Liver (tissue), 9 donors: Measurements from ENCODE around the gene SRGAP1. TPM values are rescaled to one million over a fixed set of nuclear protein-coding genes. Genes with fewer than 3 reads are reported as not detected.
A peak's percentile ranks its signal among the peaks of the same experiment; 100 is the strongest.

Source experiments
- DNase-seq: peaks from one replicate; pipeline ENCODE4 v3.0.0-alpha.2; 2017; ENCODE audit warnings: low spot score
- H3K27ac ChIP-seq, 2 donors: one replicate each; pipeline ENCODE4 v1.7.0; 2013; ENCODE audit warnings: inconsistent platforms in 2 of 2, low read length in 2 of 2, control low read depth in 1 of 2, low read depth in 1 of 2, mild to moderate bottlenecking in 1 of 2
- H3K27me3 ChIP-seq, 4 donors: one replicate each; pipeline versions ENCODE4 v1.6.1 to v1.7.0; 2013; ENCODE audit warnings: low read length in 3 of 4, inconsistent platforms in 1 of 4, mild to moderate bottlenecking in 1 of 4, moderate library complexity in 1 of 4; ENCODE audit not compliant: control insufficient read depth in 4 of 4, insufficient read depth in 4 of 4
- H3K36me3 ChIP-seq, 4 donors: one replicate each; pipeline versions ENCODE4 v1.6.1 to v1.7.0; 2013; ENCODE audit warnings: low read length in 3 of 4, mild to moderate bottlenecking in 3 of 4, low read depth in 1 of 4, moderate library complexity in 1 of 4; ENCODE audit not compliant: control insufficient read depth in 4 of 4, insufficient read depth in 3 of 4
- H3K4me1 ChIP-seq, 4 donors: one replicate each; pipeline versions ENCODE4 v1.6.1 to v1.7.0; 2013; ENCODE audit warnings: low read length in 3 of 4, mild to moderate bottlenecking in 3 of 4, moderate library complexity in 1 of 4; ENCODE audit not compliant: control insufficient read depth in 4 of 4, insufficient read depth in 4 of 4
- H3K4me3 ChIP-seq, 3 donors: one replicate each; pipeline versions ENCODE4 v1.6.1 to v1.7.0; 2013; ENCODE audit warnings: low read length in 3 of 3, control low read depth in 1 of 3, low read depth in 1 of 3, mild to moderate bottlenecking in 1 of 3
- H3K9ac ChIP-seq, 2 donors: one replicate each; pipeline ENCODE4 v1.7.0; 2013; ENCODE audit warnings: low read length in 2 of 2, mild to moderate bottlenecking in 2 of 2, moderate library complexity in 2 of 2, control low read depth in 1 of 2, low read depth in 1 of 2
- H3K9me3 ChIP-seq, 4 donors: one replicate each; pipeline versions ENCODE4 v1.6.1 to v1.7.0; 2013; ENCODE audit warnings: low read length in 3 of 4; ENCODE audit not compliant: control insufficient read depth in 4 of 4
- ATF3 ChIP-seq: IDR thresholded peaks from 2 replicates; pipeline ENCODE4 v1.6.1; 2016; ENCODE audit warnings: antibody characterized with exemption
- FOXA1 ChIP-seq: IDR thresholded peaks from 2 replicates; pipeline ENCODE4 v1.6.1; 2016; ENCODE audit warnings: antibody characterized with exemption
- FOXA2 ChIP-seq: IDR thresholded peaks from 2 replicates; pipeline ENCODE4 v1.6.1; 2016; ENCODE audit warnings: antibody characterized with exemption
- GABPA ChIP-seq, 2 donors: IDR thresholded peaks in 1 of 2; conservative IDR thresholded peaks in 1 of 2; 2 replicates each; pipeline ENCODE4 v1.6.1; 2016; ENCODE audit warnings: antibody characterized with exemption in 2 of 2, mild to moderate bottlenecking in 1 of 2, moderate library complexity in 1 of 2
- HNF4A ChIP-seq, 2 donors: conservative IDR thresholded peaks; 2 replicates each; pipeline ENCODE4 v1.6.1; 2016; ENCODE audit warnings: antibody characterized with exemption in 2 of 2, mild to moderate bottlenecking in 2 of 2
- HNF4G ChIP-seq: IDR thresholded peaks from 2 replicates; pipeline ENCODE4 v1.6.1; 2016; ENCODE audit warnings: antibody characterized with exemption
- JUND ChIP-seq, 2 donors: IDR thresholded peaks; 2 replicates each; pipeline ENCODE4 v1.6.1; 2016; ENCODE audit warnings: antibody characterized with exemption in 2 of 2
- MAX ChIP-seq: IDR thresholded peaks from 2 replicates; pipeline ENCODE4 v1.6.1; 2016; ENCODE audit warnings: antibody characterized with exemption
- NR2F2 ChIP-seq: IDR thresholded peaks from 2 replicates; pipeline ENCODE4 v1.6.1; 2016; ENCODE audit warnings: antibody characterized with exemption
- RAD21 ChIP-seq, 2 donors: IDR thresholded peaks; 2 replicates each; pipeline ENCODE4 v1.6.1; 2016; ENCODE audit warnings: antibody characterized with exemption in 2 of 2, mild to moderate bottlenecking in 2 of 2
- REST ChIP-seq: IDR thresholded peaks from 2 replicates; pipeline ENCODE4 v1.6.1; 2016; ENCODE audit warnings: antibody characterized with exemption, mild to moderate bottlenecking
- RXRA ChIP-seq, 2 donors: IDR thresholded peaks; 2 replicates each; pipeline ENCODE4 v1.6.1; 2017 to 2018; ENCODE audit warnings: antibody characterized with exemption in 2 of 2, mild to moderate bottlenecking in 1 of 2
- SP1 ChIP-seq: IDR thresholded peaks from 2 replicates; pipeline ENCODE4 v1.6.1; 2018; ENCODE audit warnings: antibody characterized with exemption, mild to moderate bottlenecking
- TAF1 ChIP-seq: conservative IDR thresholded peaks from 2 replicates; pipeline ENCODE4 v1.6.1; 2016; ENCODE audit warnings: antibody characterized with exemption, mild to moderate bottlenecking
- YY1 ChIP-seq: IDR thresholded peaks from 2 replicates; pipeline ENCODE4 v1.6.1; 2016; ENCODE audit warnings: antibody characterized with exemption, mild to moderate bottlenecking
- ZBTB33 ChIP-seq: IDR thresholded peaks from 2 replicates; pipeline ENCODE4 v1.6.1; 2016; ENCODE audit warnings: antibody characterized with exemption
- WGBS: extraction: QIAGEN DNeasy Blood & Tissue Kit; methylation state at CpG from one replicate; pipeline ENCODE4 v1.1.7; 2013; 5-methylcytosine and 5-hydroxymethylcytosine counted together
- polyA plus RNA-seq, 2 donors: library from polyadenylated mRNA; stranded (reverse) in 1 of 2; unstranded in 1 of 2; fragments of 200-250 nt in 1 of 2; fragments of >200 nt in 1 of 2; fragmentation: Nextera tagmentation in 1 of 2; extraction: Ambion mirVana in 1 of 2; gene quantifications; one replicate each; pipeline versions ENCODE4 v1.2.1 to v1.2.3, GENCODE V29; 2013 to 2015
- total RNA-seq, 2 donors: library from RNA; depleted of rRNA; stranded (reverse); fragments of >200 nt; gene quantifications; one replicate each; pipeline ENCODE4 v1.2.3, GENCODE V29; 2014
- donor health status: healthy.
- donor health status: healthy.
- donor health status: healthy.
- donor health status: healthy.
- donor health status: healthy.

Gene SRGAP1
- total and polyA plus RNA-seq, 4 donors = 0.28 to 1.3 (median 0.85) TPM

GRCh38 chr12:63882844-63883243 is 38.3 kb downstream of the SRGAP1 start:
- no peaks in the 10 kb centered on the region for H3K9me3 ChIP-seq
- H3K36me3 ChIP-seq = no peaks in the 10 kb centered on the region
- H3K4me3 ChIP-seq = no peak overlapping the region
- WGBS = 87% methylated on average over 2 of the region's 2 CpGs
- no peak overlapping the region for H3K9ac ChIP-seq
- H3K27me3 ChIP-seq = no peaks in the 10 kb centered on the region
- TF ChIP-seq YY1 = no peak
- TF ChIP-seq RAD21 (IDR thresholded peaks at IDR 0.05) = no peak
- no peak for TF ChIP-seq HNF4A (conservative IDR thresholded peaks at IDR 0.05)
- DNase-seq = no peak
- H3K27ac ChIP-seq = no peak overlapping the region
- no peaks in the 10 kb centered on the region for H3K4me1 ChIP-seq

GRCh38 chr12:63885401-63885800 is 40.9 kb downstream of the SRGAP1 start:
- Histone ChIP-seq H3K36me3 (no peaks in the 10 kb centered on the region), H3K27me3 (no peaks in the 10 kb centered on the region), H3K9me3 (no peaks in the 10 kb centered on the region), H3K9ac (no peak overlapping the region), H3K27ac (no peak overlapping the region), H3K4me1 (peaks cover 0 to 12% (median 6%) of the 10 kb centered on the region in 4 donors), H3K4me3 (no peak overlapping the region)
- TF ChIP-seq FOXA2 = no peak
- no peak for TF ChIP-seq HNF4G
- TF ChIP-seq RXRA (IDR thresholded peaks at IDR 0.05) = no peak
- no peak for TF ChIP-seq ZBTB33
- TF ChIP-seq JUND (IDR thresholded peaks at IDR 0.05) = no peak
- DNase-seq = no peak
- 98% methylated on average over 2 of the region's 2 CpGs for WGBS

- H3K27ac ChIP-seq = peak overlapping the region in 1 of 2 donors; percentile 75
- DNase-seq = no peak
- TF ChIP-seq RAD21 (IDR thresholded peaks at IDR 0.05) (no peak), FOXA2 (no peak), HNF4A (conservative IDR thresholded peaks at IDR 0.05) (no peak), TAF1 (no peak), HNF4G (no peak), ZBTB33 (no peak), FOXA1 (no peak), YY1 (no peak), GABPA (IDR thresholded peaks at IDR 0.05 in 1 of 2, conservative IDR thresholded peaks at IDR 0.05 in 1 of 2) (no peak), SP1 (no peak), REST (no peak), MAX (no peak), JUND (IDR thresholded peaks at IDR 0.05) (no peak), RXRA (IDR thresholded peaks at IDR 0.05) (no peak), ATF3 (no peak), NR2F2 (no peak)
- no peak overlapping the region for H3K4me3 ChIP-seq
- no peak overlapping the region for H3K9ac ChIP-seq
- H3K36me3 ChIP-seq = no peaks in the 10 kb centered on the region
- H3K9me3 ChIP-seq = no peaks in the 10 kb centered on the region
- 92% methylated on average over 8 of the region's 8 CpGs for WGBS
- H3K4me1 ChIP-seq = peaks cover 0 to 15% (median 8%) of the 10 kb centered on the region in 4 donors
- no peaks in the 10 kb centered on the region for H3K27me3 ChIP-seq
Observed at GRCh38 chr12:63888908-63889635, 44.6 kb downstream of the SRGAP1 start.
